Dendritic cell treated with granulocyte-macrophage colony-stimulating factor and Interleukin-4, amounts not matched to agents 40 ng/mL and 50 ng/mL, for 4 days (primary cell): Measurements from ENCODE around the gene COL13A1.

ENCODE experiments used
- H3K27ac Mint-ChIP-seq: one replicate; pipeline ENCODE4 v1.8.0; 2022; ENCODE audit warnings: mild to moderate bottlenecking, mixed read lengths
- H3K27me3 Mint-ChIP-seq: one replicate; pipeline ENCODE4 v1.8.0; 2022; ENCODE audit warnings: mild to moderate bottlenecking, mixed read lengths
- H3K36me3 Mint-ChIP-seq: one replicate; pipeline ENCODE4 v1.8.0; 2022; ENCODE audit warnings: low read depth, mixed read lengths
- H3K4me1 Mint-ChIP-seq: one replicate; pipeline ENCODE4 v1.8.0; 2022; ENCODE audit warnings: low read depth, mixed read lengths
- H3K4me3 Mint-ChIP-seq: one replicate; pipeline ENCODE4 v1.8.0; 2022; ENCODE audit warnings: mild to moderate bottlenecking, moderate library complexity, mixed read lengths
- H3K9me3 Mint-ChIP-seq: one replicate; pipeline ENCODE4 v1.8.0; 2022; ENCODE audit warnings: mixed read lengths
- intact Hi-C: fragments of 100-400 bp; cut with micrococcal nuclease; formaldehyde crosslinking; loops from one replicate; pipeline ENCODE4 v1.15.0; 2022

COL13A1 gene

GRCh38 chr10:69892816-69893215, 91.1 kb downstream of the COL13A1 start:
- no peaks in the 10 kb centered on the region for H3K36me3 Mint-ChIP-seq
- intact Hi-C loops, result no loop called here
- no peaks in the 10 kb centered on the region for H3K27me3 Mint-ChIP-seq
- H3K4me3 Mint-ChIP-seq, result no peak overlapping the region
- no peaks in the 10 kb centered on the region for H3K4me1 Mint-ChIP-seq
- H3K9me3 Mint-ChIP-seq, result no peaks in the 10 kb centered on the region
- no peak overlapping the region for H3K27ac Mint-ChIP-seq

GRCh38 chr10:69893271-69893900, 91.7 kb downstream of the COL13A1 start:
- Mint-ChIP-seq H3K9me3 (no peaks in the 10 kb centered on the region), H3K27me3 (no peaks in the 10 kb centered on the region), H3K27ac (no peak overlapping the region), H3K4me3 (no peak overlapping the region), H3K4me1 (no peaks in the 10 kb centered on the region), H3K36me3 (no peaks in the 10 kb centered on the region)
- intact Hi-C loops, result no loop called here

- no peaks in the 10 kb centered on the region for H3K9me3 Mint-ChIP-seq
- H3K4me1 Mint-ChIP-seq, result no peaks in the 10 kb centered on the region
- H3K27ac Mint-ChIP-seq, result no peak overlapping the region
- intact Hi-C loops, result no loop called here
- no peak overlapping the region for H3K4me3 Mint-ChIP-seq
- no peaks in the 10 kb centered on the region for H3K27me3 Mint-ChIP-seq
- no peaks in the 10 kb centered on the region for H3K36me3 Mint-ChIP-seq
These were observed 92.5 kb downstream of the COL13A1 start for GRCh38 chr10:69894156-69894555.

GRCh38 chr10:69895759-69896158, 94.1 kb downstream of the COL13A1 start:
- no peak overlapping the region for H3K27ac Mint-ChIP-seq
- H3K4me1 Mint-ChIP-seq, result no peaks in the 10 kb centered on the region
- intact Hi-C loops, result no loop called here
- H3K36me3 Mint-ChIP-seq, result no peaks in the 10 kb centered on the region
- H3K4me3 Mint-ChIP-seq, result no peak overlapping the region
- H3K27me3 Mint-ChIP-seq, result no peaks in the 10 kb centered on the region
- no peaks in the 10 kb centered on the region for H3K9me3 Mint-ChIP-seq

GRCh38 chr10:69896606-69897231, 95.0 kb downstream of the COL13A1 start:
- no peaks in the 10 kb centered on the region for H3K27me3 Mint-ChIP-seq
- H3K4me1 Mint-ChIP-seq, result no peaks in the 10 kb centered on the region
- intact Hi-C loops, result no loop called here
- H3K9me3 Mint-ChIP-seq, result no peaks in the 10 kb centered on the region
- no peak overlapping the region for H3K27ac Mint-ChIP-seq
- no peak overlapping the region for H3K4me3 Mint-ChIP-seq
- no peaks in the 10 kb centered on the region for H3K36me3 Mint-ChIP-seq

- intact Hi-C loops, result no loop called here
- H3K4me1 Mint-ChIP-seq, result no peaks in the 10 kb centered on the region
- no peak overlapping the region for H3K27ac Mint-ChIP-seq
- H3K9me3 Mint-ChIP-seq, result no peaks in the 10 kb centered on the region
- no peak overlapping the region for H3K4me3 Mint-ChIP-seq
- no peaks in the 10 kb centered on the region for H3K27me3 Mint-ChIP-seq
- no peaks in the 10 kb centered on the region for H3K36me3 Mint-ChIP-seq
These were observed 95.7 kb downstream of the COL13A1 start for GRCh38 chr10:69897432-69897831.

GRCh38 chr10:69897999-69898398, 96.3 kb downstream of the COL13A1 start:
- Mint-ChIP-seq H3K4me1 (no peaks in the 10 kb centered on the region), H3K36me3 (no peaks in the 10 kb centered on the region)
- intact Hi-C loops, result no loop called here

GRCh38 chr10:69898524-69898923, 96.8 kb downstream of the COL13A1 start:
- Mint-ChIP-seq H3K4me1 (no peaks in the 10 kb centered on the region), H3K9me3 (no peaks in the 10 kb centered on the region), H3K27ac (no peak overlapping the region), H3K36me3 (no peaks in the 10 kb centered on the region), H3K27me3 (peaks cover 2% of the 10 kb centered on the region), H3K4me3 (no peak overlapping the region)
- intact Hi-C loops, result no loop called here

More at GRCh38 chr10:69897999-69898398, 96.3 kb downstream of the COL13A1 start:
- Mint-ChIP-seq H3K9me3 (no peaks in the 10 kb centered on the region), H3K4me3 (no peak overlapping the region), H3K27ac (no peak overlapping the region), H3K27me3 (peaks cover 2% of the 10 kb centered on the region)

GRCh38 chr10:69898941-69899340, 97.2 kb downstream of the COL13A1 start:
- intact Hi-C loops, result no loop called here
- H3K27me3 Mint-ChIP-seq, result peaks cover 2% of the 10 kb centered on the region
- H3K9me3 Mint-ChIP-seq, result no peaks in the 10 kb centered on the region
- H3K4me3 Mint-ChIP-seq, result no peak overlapping the region
- no peaks in the 10 kb centered on the region for H3K36me3 Mint-ChIP-seq
- no peak overlapping the region for H3K27ac Mint-ChIP-seq
- no peaks in the 10 kb centered on the region for H3K4me1 Mint-ChIP-seq

- H3K27me3 Mint-ChIP-seq, result peaks cover 4% of the 10 kb centered on the region
- H3K27ac Mint-ChIP-seq, result no peak overlapping the region
- H3K4me3 Mint-ChIP-seq, result no peak overlapping the region
- intact Hi-C loops, result no loop called here
- H3K36me3 Mint-ChIP-seq, result no peaks in the 10 kb centered on the region
- no peaks in the 10 kb centered on the region for H3K4me1 Mint-ChIP-seq
- H3K9me3 Mint-ChIP-seq, result no peaks in the 10 kb centered on the region
These were observed 98.3 kb downstream of the COL13A1 start for GRCh38 chr10:69899727-69900595.

- Mint-ChIP-seq H3K27me3 (peaks cover 10% of the 10 kb centered on the region), H3K27ac (no peak overlapping the region), H3K9me3 (no peaks in the 10 kb centered on the region), H3K36me3 (no peaks in the 10 kb centered on the region), H3K4me3 (no peak overlapping the region), H3K4me1 (no peaks in the 10 kb centered on the region)
- intact Hi-C loops, result no loop called here
These were observed 99.3 kb downstream of the COL13A1 start for GRCh38 chr10:69901022-69901421.

- H3K4me1 Mint-ChIP-seq, result no peaks in the 10 kb centered on the region
- H3K27me3 Mint-ChIP-seq, result peaks cover 10% of the 10 kb centered on the region
- H3K36me3 Mint-ChIP-seq, result no peaks in the 10 kb centered on the region
- intact Hi-C loops, result no loop called here
- H3K4me3 Mint-ChIP-seq, result no peak overlapping the region
- no peaks in the 10 kb centered on the region for H3K9me3 Mint-ChIP-seq
- H3K27ac Mint-ChIP-seq, result no peak overlapping the region
These were observed 100.2 kb downstream of the COL13A1 start for GRCh38 chr10:69901628-69902505.

- H3K36me3 Mint-ChIP-seq, result no peaks in the 10 kb centered on the region
- H3K27ac Mint-ChIP-seq, result no peak overlapping the region
- H3K4me1 Mint-ChIP-seq, result no peaks in the 10 kb centered on the region
- no peaks in the 10 kb centered on the region for H3K9me3 Mint-ChIP-seq
- peaks cover 13% of the 10 kb centered on the region for H3K27me3 Mint-ChIP-seq
- H3K4me3 Mint-ChIP-seq, result no peak overlapping the region
- intact Hi-C loops, result no loop called here
These were observed 101.3 kb downstream of the COL13A1 start for GRCh38 chr10:69902835-69903535.
